Caco-2 (cell line): Measurements from ENCODE around the gene ADGRF5. TPM values are rescaled to one million over a fixed set of nuclear protein-coding genes. Genes with fewer than 3 reads are reported as not detected.

Experiments
- BruUV-seq: library from RNA; stranded (reverse); fragments of 400-500 nt; replicated peaks from 2 replicates; lab custom pipeline; 2021; lab: Mats Ljungman, UMichigan
- CTCF ChIA-PET: fragments of 300-600 bp; sonication (Branson Sonifier 250); formaldehyde crosslinking; loops from one replicate; lab custom pipeline; 2022; ENCODE audit warnings: antibody characterized with exemption; lab: Charles Lee
- POLR2A ChIA-PET: fragments of 300-600 bp; sonication (Branson Sonifier 250); formaldehyde crosslinking; loops from one replicate; lab custom pipeline; 2022; ENCODE audit warnings: antibody characterized with exemption; lab: Charles Lee
- DNase-seq, 2 experiments: peaks; one replicate each; pipeline versions ENCODE4 v3.0.0 to v3.0.0-alpha.2; 2020 to 2022
- H3K27me3 ChIP-seq: replicated peaks from 2 replicates; pipeline ENCODE4 v1.6.0; 2011; ENCODE audit warnings: low read length; ENCODE audit not compliant: control insufficient read depth, insufficient read depth
- H3K36me3 ChIP-seq: 2 replicates; pipeline ENCODE4 v1.5.1; 2011; ENCODE audit warnings: low read length; ENCODE audit not compliant: control insufficient read depth, insufficient read depth
- H3K4me1 ChIP-seq: fragments of 250-450 bp; sonication (Bioruptor Pico); 2 replicates; pipeline ENCODE4 v1.5.1; 2020; ENCODE audit warnings: mild to moderate bottlenecking
- H3K4me3 ChIP-seq: 2 replicates; pipeline ENCODE4 v1.5.1; 2011; ENCODE audit warnings: low read depth, mild to moderate bottlenecking, control low read depth, low read length
- H3K9me3 ChIP-seq: fragments of 250-450 bp; sonication (Bioruptor Pico); 2 replicates; pipeline ENCODE4 v1.5.1; 2020; ENCODE audit warnings: mild to moderate bottlenecking, moderate library complexity
- H3K27ac Mint-ChIP-seq: one replicate; pipeline ENCODE4 v1.8.0; 2022; ENCODE audit warnings: mixed read lengths; ENCODE audit not compliant: unreplicated experiment
- H3K27me3 Mint-ChIP-seq: one replicate; pipeline ENCODE4 v1.8.0; 2022; ENCODE audit warnings: mixed read lengths; ENCODE audit not compliant: insufficient read depth, unreplicated experiment
- H3K36me3 Mint-ChIP-seq: one replicate; pipeline ENCODE4 v1.8.0; 2022; ENCODE audit warnings: mild to moderate bottlenecking, mixed read lengths; ENCODE audit not compliant: insufficient read depth, unreplicated experiment
- H3K4me1 Mint-ChIP-seq: one replicate; pipeline ENCODE4 v1.8.0; 2022; ENCODE audit warnings: low read depth, mixed read lengths; ENCODE audit not compliant: unreplicated experiment
- H3K4me3 Mint-ChIP-seq: one replicate; pipeline ENCODE4 v1.8.0; 2022; ENCODE audit warnings: mild to moderate bottlenecking, moderate library complexity, mixed read lengths; ENCODE audit not compliant: unreplicated experiment
- H3K9me3 Mint-ChIP-seq: one replicate; pipeline ENCODE4 v1.8.0; 2022; ENCODE audit warnings: mixed read lengths; ENCODE audit not compliant: unreplicated experiment
- intact Hi-C: fragments of 100-400 bp; cut with micrococcal nuclease; formaldehyde crosslinking; loops from one replicate; pipeline ENCODE4 v1.10.0; 2022; ENCODE audit not compliant: unreplicated experiment
- total RNA-seq: library from RNA; stranded (reverse); gene quantifications from 2 replicates; pipeline ENCODE4 v1.2.3, GENCODE V29; 2022
- TF ChIP-seq, protein P1 (sequence below), 2 experiments: fragments of 200-600 bp in 1 of 2; IDR thresholded peaks; 1 replicate in 1 of 2; 2 replicates in 1 of 2; pipeline versions ENCODE4 v1.5.1 to v1.8.0; 2011 to 2022; ENCODE audit warnings: antibody characterized with exemption in 1 of 2, control low read depth in 1 of 2, inconsistent platforms in 1 of 2, low read depth in 1 of 2, low read length in 1 of 2, mild to moderate bottlenecking in 1 of 2, moderate library complexity in 1 of 2; ENCODE audit not compliant: insufficient read depth in 1 of 2, severe bottlenecking in 1 of 2, unreplicated experiment in 1 of 2

ADGRF5 gene
- total RNA-seq, 1 experiment from 2014 or later: not detected

DNA sequence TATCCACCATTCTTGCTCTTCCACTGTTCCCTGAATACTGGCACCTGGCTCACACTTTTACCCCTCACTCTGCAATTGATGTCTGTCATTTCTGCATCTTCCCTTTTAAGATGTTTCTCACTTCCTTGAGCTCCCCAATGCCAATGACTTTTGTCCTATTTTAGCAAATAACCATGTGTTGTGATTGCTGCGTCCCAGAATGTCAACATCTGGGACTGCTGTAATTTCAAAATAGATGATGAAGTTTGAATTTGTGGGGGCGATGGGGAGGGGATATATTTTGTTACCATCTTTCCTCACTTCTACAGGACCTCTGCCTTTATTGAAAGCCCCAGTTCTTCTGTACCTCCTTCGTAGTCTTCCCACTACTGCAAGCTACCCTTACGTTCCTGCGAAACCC is 40.0 kb upstream of the ADGRF5 start:
- no peak overlapping the region for H3K27ac Mint-ChIP-seq
- TF ChIP-seq, protein P1, sequence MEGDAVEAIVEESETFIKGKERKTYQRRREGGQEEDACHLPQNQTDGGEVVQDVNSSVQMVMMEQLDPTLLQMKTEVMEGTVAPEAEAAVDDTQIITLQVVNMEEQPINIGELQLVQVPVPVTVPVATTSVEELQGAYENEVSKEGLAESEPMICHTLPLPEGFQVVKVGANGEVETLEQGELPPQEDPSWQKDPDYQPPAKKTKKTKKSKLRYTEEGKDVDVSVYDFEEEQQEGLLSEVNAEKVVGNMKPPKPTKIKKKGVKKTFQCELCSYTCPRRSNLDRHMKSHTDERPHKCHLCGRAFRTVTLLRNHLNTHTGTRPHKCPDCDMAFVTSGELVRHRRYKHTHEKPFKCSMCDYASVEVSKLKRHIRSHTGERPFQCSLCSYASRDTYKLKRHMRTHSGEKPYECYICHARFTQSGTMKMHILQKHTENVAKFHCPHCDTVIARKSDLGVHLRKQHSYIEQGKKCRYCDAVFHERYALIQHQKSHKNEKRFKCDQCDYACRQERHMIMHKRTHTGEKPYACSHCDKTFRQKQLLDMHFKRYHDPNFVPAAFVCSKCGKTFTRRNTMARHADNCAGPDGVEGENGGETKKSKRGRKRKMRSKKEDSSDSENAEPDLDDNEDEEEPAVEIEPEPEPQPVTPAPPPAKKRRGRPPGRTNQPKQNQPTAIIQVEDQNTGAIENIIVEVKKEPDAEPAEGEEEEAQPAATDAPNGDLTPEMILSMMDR (IDR thresholded peaks at IDR 0.05; ENCODE audit: insufficient read depth in 1 of 2, low read depth in 1 of 2, low read length in 1 of 2, severe bottlenecking in 1 of 2, unreplicated experiment in 1 of 2): no peak
- BruUV-seq: no TSS peak
- Histone ChIP-seq H3K9me3 (no peaks in the 10 kb centered on the region), H3K27me3 (no peaks in the 10 kb centered on the region), H3K4me1 (peaks cover 23% of the 10 kb centered on the region), H3K36me3 (no peaks in the 10 kb centered on the region), H3K4me3 (no peak overlapping the region)
- ChIA-PET CTCF (no interaction called here), POLR2A (no interaction called here)
- H3K4me3 Mint-ChIP-seq: no peak overlapping the region
- intact Hi-C loops: no loop called here
- H3K36me3 Mint-ChIP-seq: no peaks in the 10 kb centered on the region
- H3K4me1 Mint-ChIP-seq: no peaks in the 10 kb centered on the region
- H3K27me3 Mint-ChIP-seq: peaks cover 4% of the 10 kb centered on the region
- no peak for DNase-seq
- no peaks in the 10 kb centered on the region for H3K9me3 Mint-ChIP-seq

DNA sequence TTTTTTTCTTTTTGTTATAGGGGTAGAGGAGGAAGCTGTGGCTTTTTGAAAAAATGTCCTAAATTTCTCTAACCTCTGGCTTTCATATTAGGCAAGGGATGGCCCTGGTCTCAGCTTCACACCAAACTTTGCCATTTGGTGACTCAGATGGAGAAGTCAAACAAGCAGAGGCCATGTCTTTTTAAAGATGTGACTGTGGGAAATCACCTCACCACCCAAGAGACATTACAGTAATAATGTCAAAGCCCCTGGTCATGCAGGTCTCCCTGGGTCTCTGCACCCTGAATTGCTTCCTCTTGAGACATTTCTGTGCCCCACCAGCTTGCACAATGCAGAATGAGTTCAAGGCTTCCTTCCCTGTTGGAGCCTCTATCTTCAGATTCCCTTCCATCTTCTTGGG is 39.5 kb upstream of the ADGRF5 start:
- no peak overlapping the region for H3K27ac Mint-ChIP-seq
- intact Hi-C loops: no loop called here
- peaks cover 4% of the 10 kb centered on the region for H3K27me3 Mint-ChIP-seq
- TF ChIP-seq, protein P1 (IDR thresholded peaks at IDR 0.05; ENCODE audit: insufficient read depth in 1 of 2, low read depth in 1 of 2, low read length in 1 of 2, severe bottlenecking in 1 of 2, unreplicated experiment in 1 of 2): no peak
- no peak overlapping the region for H3K4me3 Mint-ChIP-seq
- ChIA-PET CTCF (no interaction called here), POLR2A (no interaction called here)
- no peaks in the 10 kb centered on the region for H3K36me3 Mint-ChIP-seq
- no peaks in the 10 kb centered on the region for H3K4me1 Mint-ChIP-seq
- H3K9me3 Mint-ChIP-seq: no peaks in the 10 kb centered on the region
- Histone ChIP-seq H3K27me3 (no peaks in the 10 kb centered on the region), H3K4me1 (peaks cover 23% of the 10 kb centered on the region), H3K36me3 (no peaks in the 10 kb centered on the region), H3K9me3 (no peaks in the 10 kb centered on the region), H3K4me3 (no peak overlapping the region)
- no peak for DNase-seq
- BruUV-seq: no TSS peak

DNA sequence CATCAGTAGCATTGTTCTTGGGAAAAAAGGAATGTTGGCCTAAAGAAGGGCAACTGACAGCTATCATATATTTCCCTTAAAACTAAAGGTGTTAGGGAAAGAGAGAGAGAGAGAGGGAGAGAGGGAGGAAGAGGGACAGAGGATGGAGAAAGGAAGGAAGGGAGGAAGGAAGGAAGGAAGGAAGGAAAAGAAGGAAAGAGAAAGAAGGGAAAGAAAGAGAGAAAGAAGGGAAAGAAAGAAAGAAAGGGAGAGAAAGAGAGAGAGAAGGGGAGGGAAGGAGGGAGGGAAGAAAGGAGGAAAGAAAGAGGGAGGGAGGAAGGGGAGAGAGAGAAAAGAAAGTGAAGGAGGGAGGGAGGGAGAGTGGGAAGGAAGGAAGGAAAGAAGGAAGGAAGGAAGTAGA is 37.7 kb upstream of the ADGRF5 start:
- H3K36me3 ChIP-seq: no peaks in the 10 kb centered on the region
- no peaks in the 10 kb centered on the region for H3K9me3 ChIP-seq
- ChIA-PET POLR2A (no interaction called here), CTCF (no interaction called here)
- no peaks in the 10 kb centered on the region for H3K36me3 Mint-ChIP-seq
- peaks cover 14% of the 10 kb centered on the region for H3K4me1 ChIP-seq
- H3K4me1 Mint-ChIP-seq: no peaks in the 10 kb centered on the region
- H3K27me3 ChIP-seq: no peaks in the 10 kb centered on the region
- H3K4me3 Mint-ChIP-seq: no peak overlapping the region
- no peak overlapping the region for H3K4me3 ChIP-seq
- BruUV-seq: no TSS peak
- no peak overlapping the region for H3K27ac Mint-ChIP-seq
- TF ChIP-seq, protein P1 (IDR thresholded peaks at IDR 0.05; ENCODE audit: insufficient read depth in 1 of 2, low read depth in 1 of 2, low read length in 1 of 2, severe bottlenecking in 1 of 2, unreplicated experiment in 1 of 2): no peak
- H3K27me3 Mint-ChIP-seq: peaks cover 6% of the 10 kb centered on the region
- H3K9me3 Mint-ChIP-seq: no peaks in the 10 kb centered on the region
- intact Hi-C loops: no loop called here
- no peak for DNase-seq
